Stomach (tissue), 9 donors: ENCODE results near the gene GABBR2. TPM values are rescaled to one million over a fixed set of nuclear protein-coding genes. Genes with fewer than 3 reads are reported as not detected.

Experiments
- DNase-seq, 2 donors: peaks; one replicate each; pipeline versions ENCODE4 v3.0.0 to v3.0.0-alpha.2; 2013 to 2019
- H3K27ac ChIP-seq, 5 donors: fragments of 200-600 bp in 4 of 5; sonication (generic) in 4 of 5; one replicate each; pipeline ENCODE4 v1.5.1; 2013 to 2019; ENCODE audit warnings: mild to moderate bottlenecking in 1 of 5, moderate library complexity in 1 of 5
- H3K27me3 ChIP-seq, 3 donors: fragments of 200-600 bp; sonication (generic); one replicate each; pipeline ENCODE4 v1.5.1; 2017 to 2019; ENCODE audit warnings: mixed run types in 1 of 3
- H3K36me3 ChIP-seq, 4 donors: fragments of 200-600 bp; sonication (generic); 1 replicate in 3 of 4; 2 replicates in 1 of 4; pipeline ENCODE4 v1.5.1; 2016 to 2019
- H3K4me1 ChIP-seq, 4 donors: fragments of 200-600 bp; sonication (generic); one replicate each; pipeline ENCODE4 v1.5.1; 2016 to 2019
- H3K4me3 ChIP-seq, 4 donors: fragments of 200-600 bp; sonication (generic) in 3 of 4; one replicate each; pipeline ENCODE4 v1.5.1; 2016 to 2019; ENCODE audit warnings: mild to moderate bottlenecking in 1 of 4
- H3K9me3 ChIP-seq, 4 donors: fragments of 200-600 bp; sonication (generic); one replicate each; pipeline ENCODE4 v1.5.1; 2016 to 2019
- CTCF ChIP-seq, 7 experiments: fragments of 450-650 bp in 4 of 7; fragments of 200-600 bp in 3 of 7; sonication (generic) in 3 of 7; IDR thresholded peaks; one replicate each; pipeline ENCODE4 v1.5.1; 2016 to 2019; ENCODE audit warnings: antibody characterized with exemption in 7 of 7, control low read depth in 2 of 7, mild to moderate bottlenecking in 1 of 7
- EP300 ChIP-seq: sonication (generic); formaldehyde crosslinking; IDR thresholded peaks from one replicate; pipeline ENCODE4 v1.6.1; 2017; ENCODE audit warnings: antibody characterized with exemption
- POLR2A ChIP-seq, 4 donors: fragments of 450-650 bp; IDR thresholded peaks; one replicate each; pipeline ENCODE4 v1.6.1; 2016; ENCODE audit warnings: antibody characterized with exemption in 4 of 4, control low read depth in 2 of 4, mild to moderate bottlenecking in 1 of 4, moderate library complexity in 1 of 4
- POLR2AphosphoS5 ChIP-seq, 3 donors: sonication (generic); formaldehyde crosslinking; IDR thresholded peaks; one replicate each; pipeline ENCODE4 v1.6.1; 2016; ENCODE audit warnings: antibody characterized with exemption in 3 of 3
- WGBS, 5 donors: extraction: QIAGEN DNeasy Blood & Tissue Kit in 3 of 5; methylation state at CpG; one replicate each; pipeline versions ENCODE4 v1.1.5 to v1.1.7; 2013 to 2018; 5-methylcytosine and 5-hydroxymethylcytosine counted together
- intact Hi-C: fragments of 100-400 bp; cut with DNase I; formaldehyde crosslinking; loops from one replicate; pipeline ENCODE4 v1.15.1; 2023; ENCODE audit warnings: low total_unique reads
- polyA plus RNA-seq, 3 donors: library from polyadenylated mRNA; stranded (reverse); fragments of 200-250 nt; gene quantifications; one replicate each; pipeline ENCODE4 v1.2.3, GENCODE V29; 2013
- total RNA-seq, 5 donors: library from RNA; depleted of rRNA; stranded (reverse); fragments of >200 nt; gene quantifications; one replicate each; pipeline versions ENCODE4 v1.1.0 to v1.2.3, GENCODE V29; 2014 to 2016
- donor health status: healthy with polysubstance abuse.
- donor health status: Bipolar disorder and iron deficiency.
- donor health status: healthy.

The GABBR2 gene
- total and polyA plus RNA-seq, 8 donors: 0.06 to 0.55 (median 0.08) TPM; not detected in 5

DNA sequence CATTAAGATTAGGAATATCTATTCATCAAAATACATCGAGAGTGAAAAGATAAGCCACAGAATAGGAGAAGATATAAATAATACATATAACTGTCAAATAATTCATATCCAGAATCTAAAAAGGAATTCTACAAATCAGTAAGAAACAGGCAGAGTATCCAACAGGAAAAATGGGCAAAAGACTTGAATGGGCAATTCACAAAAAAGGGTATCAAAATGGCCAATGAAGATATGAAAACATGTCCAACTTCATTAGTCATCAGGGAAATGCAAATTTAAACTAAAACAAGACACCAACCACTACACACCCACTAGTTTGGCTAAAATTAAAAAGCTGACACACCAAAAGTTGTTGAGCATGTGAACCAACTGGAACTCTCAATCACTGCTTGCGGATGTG, 246.4 kb downstream of the GABBR2 start:
- TF ChIP-seq CTCF (IDR thresholded peaks at IDR 0.05) (no peak), POLR2A (IDR thresholded peaks at IDR 0.05) (no peak), POLR2AphosphoS5 (IDR thresholded peaks at IDR 0.05) (no peak), EP300 (no peak)
- DNase-seq: no peak
- Histone ChIP-seq H3K9me3 (peaks cover 0 to 44% (median 32%) of the 10 kb centered on the region in 4 donors), H3K4me1 (no peaks in the 10 kb centered on the region), H3K36me3 (no peaks in the 10 kb centered on the region), H3K4me3 (no peak overlapping the region), H3K27me3 (peaks cover 0 to 10% (median 0%) of the 10 kb centered on the region in 3 donors), H3K27ac (no peak overlapping the region)
- intact Hi-C loops: no loop called here
- 86 to 93% (median 90%) methylated on average over 2 of the region's 2 CpGs for WGBS, 5 donors

- Histone ChIP-seq H3K4me3 (no peak overlapping the region), H3K4me1 (no peaks in the 10 kb centered on the region), H3K27me3 (peaks cover 0 to 10% (median 0%) of the 10 kb centered on the region in 3 donors), H3K9me3 (peaks cover 0 to 44% (median 27%) of the 10 kb centered on the region in 4 donors), H3K27ac (no peak overlapping the region), H3K36me3 (no peaks in the 10 kb centered on the region)
- DNase-seq: no peak
- TF ChIP-seq EP300 (no peak), CTCF (IDR thresholded peaks at IDR 0.05) (no peak)
- intact Hi-C loops: no loop called here
These were observed 248.0 kb downstream of the GABBR2 start for GRCh38 chr9:98460704-98461103.

DNA sequence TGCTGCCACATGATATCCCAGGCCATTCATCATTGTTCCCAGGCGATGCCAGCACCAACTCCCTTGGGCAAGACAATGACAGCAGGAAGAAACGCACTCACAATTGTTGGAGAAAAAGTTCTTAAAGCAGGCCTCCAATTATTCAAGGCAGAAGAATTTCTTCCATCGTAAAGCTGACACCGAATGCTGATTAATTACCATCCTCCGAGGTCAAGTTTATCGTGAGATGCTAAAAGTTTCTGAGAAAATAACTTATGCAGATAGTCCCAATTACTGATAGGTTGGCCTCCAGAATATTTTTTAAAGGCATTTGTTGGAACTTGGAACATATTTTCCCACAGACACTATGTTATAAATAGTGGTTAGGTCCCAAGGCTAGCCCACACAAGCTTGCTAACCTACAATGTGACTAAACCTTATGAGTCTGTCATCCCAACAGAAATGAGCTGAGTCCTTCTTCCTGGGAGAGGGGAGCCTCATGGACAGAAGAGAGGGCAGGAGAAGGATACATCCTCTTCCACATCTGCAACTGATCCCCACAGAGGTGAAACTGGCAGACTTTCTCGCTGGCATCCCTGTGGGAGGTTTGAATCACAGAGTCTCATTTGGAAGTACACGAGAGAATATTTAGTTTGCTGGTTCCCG, 250.9 kb downstream of the GABBR2 start:
- H3K9me3 ChIP-seq: peaks cover 0 to 37% (median 16%) of the 10 kb centered on the region in 4 donors
- intact Hi-C loops: no loop called here
- no peak for TF ChIP-seq POLR2A (IDR thresholded peaks at IDR 0.05)
- no peak for TF ChIP-seq EP300
- TF ChIP-seq POLR2AphosphoS5 (IDR thresholded peaks at IDR 0.05): no peak
- TF ChIP-seq CTCF (IDR thresholded peaks at IDR 0.05): no peak

DNA sequence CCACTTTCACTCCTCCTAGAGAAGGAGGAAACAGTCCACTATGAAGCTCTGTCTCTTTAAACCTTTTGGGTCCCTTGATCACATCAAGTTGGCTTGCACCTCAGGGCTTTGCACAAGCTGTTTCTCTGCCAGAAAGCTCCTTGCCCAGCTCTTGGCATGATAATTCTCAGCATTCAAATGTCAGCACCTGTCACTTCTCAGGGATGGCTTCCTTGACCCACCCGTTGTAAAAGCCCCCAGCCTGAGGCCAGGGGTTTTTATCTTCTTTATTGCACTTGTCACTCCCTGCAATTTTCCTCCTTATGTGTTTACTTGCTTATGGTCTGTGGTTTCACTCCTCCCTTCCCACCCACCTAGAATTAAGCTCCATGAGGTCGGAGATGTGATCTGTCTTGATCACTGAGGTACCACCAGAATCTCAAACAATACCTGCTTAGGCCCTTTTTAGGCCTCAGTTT, 252.6 kb downstream of the GABBR2 start:
- intact Hi-C loops: no loop called here
- TF ChIP-seq POLR2AphosphoS5 (IDR thresholded peaks at IDR 0.05) (no peak), POLR2A (IDR thresholded peaks at IDR 0.05) (no peak)
- peaks cover 0 to 10% (median 0%) of the 10 kb centered on the region in 3 donors for H3K27me3 ChIP-seq
- DNase-seq: no peak
- H3K36me3 ChIP-seq: no peaks in the 10 kb centered on the region
- H3K27ac ChIP-seq: no peak overlapping the region
- no peak overlapping the region for H3K4me3 ChIP-seq
- peaks cover 0 to 24% (median 10%) of the 10 kb centered on the region in 4 donors for H3K9me3 ChIP-seq
- WGBS, 5 donors: 22 to 38% (median 33%) methylated on average over 2 of the region's 2 CpGs
- H3K4me1 ChIP-seq: no peaks in the 10 kb centered on the region

More for the DNA sequence above, 250.9 kb downstream of the GABBR2 start:
- no peak for DNase-seq
- no peaks in the 10 kb centered on the region for H3K36me3 ChIP-seq
- H3K4me1 ChIP-seq: no peaks in the 10 kb centered on the region
- H3K27me3 ChIP-seq: peaks cover 0 to 10% (median 0%) of the 10 kb centered on the region in 3 donors
- H3K4me3 ChIP-seq: no peak overlapping the region
- WGBS, 5 donors: 59 to 85% (median 73%) methylated on average over 9 of the region's 9 CpGs
- H3K27ac ChIP-seq: no peak overlapping the region
